Measurements from ENCODE around the gene PLAC8L1.

The PLAC8L1 gene

DNA sequence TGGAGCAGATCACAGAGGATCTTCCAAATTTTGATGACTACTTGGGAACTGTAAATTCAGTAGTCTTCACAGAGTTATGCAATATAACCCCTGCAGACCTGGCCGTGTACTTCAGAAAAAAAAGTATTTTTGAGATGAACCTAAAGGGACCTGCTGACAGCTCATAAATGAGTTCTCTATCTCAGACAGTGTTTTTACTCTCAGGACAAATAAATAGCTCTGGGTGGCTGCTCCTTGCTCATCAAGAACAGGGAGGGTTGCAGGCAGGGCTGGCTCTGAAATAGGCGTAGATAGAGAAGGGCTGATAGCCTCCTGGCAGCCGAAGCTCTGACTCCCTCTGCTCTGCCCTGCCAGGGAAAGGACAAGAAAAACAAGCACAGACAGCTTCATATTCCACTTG, 64.8 kb downstream of the PLAC8L1 start:
- peak; percentile 64 for DNase-seq

GRCh38 chr5:146039420-146039819, 66.0 kb downstream of the PLAC8L1 start:
- DNase-seq, result peak; percentile 79

DNA sequence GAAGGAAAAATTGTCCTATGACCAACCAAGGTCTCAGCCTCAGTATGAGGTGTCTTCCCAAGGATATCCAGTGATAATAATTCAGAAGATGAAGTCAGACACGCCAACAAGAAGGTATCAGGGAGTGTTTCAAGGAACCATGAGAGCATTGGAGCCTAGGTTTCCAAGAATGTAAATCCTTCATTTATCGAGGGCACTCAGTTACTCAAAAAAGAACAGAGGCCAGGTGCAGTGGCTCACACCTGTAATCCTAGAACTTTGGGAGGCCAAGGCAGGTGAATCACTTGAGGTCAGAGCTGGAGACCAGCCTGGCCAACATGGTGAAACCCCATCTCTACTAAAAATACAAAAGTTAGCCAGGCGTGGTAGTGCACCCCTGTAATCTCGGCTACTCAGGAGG, 70.8 kb downstream of the PLAC8L1 start:
- DNase-seq, result no peak
